ENCODE results near the gene ATF2.

The ATF2 gene

GRCh38 chr2:175167792-175168563, at the start of gene ATF2:
Gene ATF2, minus strand, starts transcription at chr2:175168203. Its CDS starts 31,760 bp downstream, at chr2:175136443.
- DNase-seq (ENCODE audit: low read depth): peak; percentile 99

- DNase-seq (ENCODE audit: low read depth): no peak
Measured at GRCh38 chr2:175207741-175208438, 39.9 kb upstream of the ATF2 start.

GRCh38 chr2:175206866-175207265, 38.9 kb upstream of the ATF2 start:
- no peak for DNase-seq (ENCODE audit: low read depth)

GRCh38 chr2:175205523-175205922, 37.5 kb upstream of the ATF2 start:
- no peak for DNase-seq (ENCODE audit: low read depth)

GRCh38 chr2:175203621-175204496, 35.9 kb upstream of the ATF2 start:
- peak; percentile 19 for DNase-seq (ENCODE audit: low read depth)

- no peak for DNase-seq (ENCODE audit: low read depth)
Measured at GRCh38 chr2:175195012-175195411, 27.0 kb upstream of the ATF2 start.

- no peak for DNase-seq (ENCODE audit: low read depth)
Measured at GRCh38 chr2:175188761-175189160, 20.8 kb upstream of the ATF2 start.

- no peak for DNase-seq (ENCODE audit: low read depth)
Measured at GRCh38 chr2:175187378-175187777, 19.4 kb upstream of the ATF2 start.

GRCh38 chr2:175183674-175184073, 15.7 kb upstream of the ATF2 start:
- no peak for DNase-seq (ENCODE audit: low read depth)

- no peak for DNase-seq (ENCODE audit: low read depth)
Measured at GRCh38 chr2:175181877-175182308, 13.9 kb upstream of the ATF2 start.

- peak; percentile 89 for DNase-seq (ENCODE audit: low read depth)
Measured at GRCh38 chr2:175181104-175181876, 13.3 kb upstream of the ATF2 start, which contains the start of gene ATP5MC3. Gene ATP5MC3, minus strand, starts transcription at chr2:175181710. Its CDS starts 317 bp downstream, at chr2:175181393.

- no peak for DNase-seq (ENCODE audit: low read depth)
Measured at GRCh38 chr2:175180701-175181103, 12.7 kb upstream of the ATF2 start.

GRCh38 chr2:175176624-175177023, 8.6 kb upstream of the ATF2 start:
- DNase-seq (ENCODE audit: low read depth): no peak

- no peak for DNase-seq (ENCODE audit: low read depth)
Measured at GRCh38 chr2:175175896-175176295, 7.9 kb upstream of the ATF2 start.

GRCh38 chr2:175175320-175175719, 7.3 kb upstream of the ATF2 start:
- no peak for DNase-seq (ENCODE audit: low read depth)

GRCh38 chr2:175170659-175171304, 2.8 kb upstream of the ATF2 start:
- no peak for DNase-seq (ENCODE audit: low read depth)

- no peak for DNase-seq (ENCODE audit: low read depth)
Measured at GRCh38 chr2:175169191-175169590, 1.2 kb upstream of the ATF2 start.

GRCh38 chr2:175168564-175168945, 552 bp upstream of the ATF2 start:
- no peak for DNase-seq (ENCODE audit: low read depth)

GRCh38 chr2:175167076-175167791, 769 bp downstream of the ATF2 start:
- no peak for DNase-seq (ENCODE audit: low read depth)

GRCh38 chr2:175166216-175166824, 1.7 kb downstream of the ATF2 start:
- no peak for DNase-seq (ENCODE audit: low read depth)
